ENCODE data around the gene CRABP2. TPM values are rescaled to one million over a fixed set of nuclear protein-coding genes. Genes with fewer than 3 reads are reported as not detected.

Gene CRABP2
- total and polyA plus RNA-seq, 2 experiments from 2014 or later = 45.9 to 137 TPM

GRCh38 chr1:156668801-156669637 is 36.4 kb downstream of the CRABP2 start:
- peak overlapping the region; percentile 25 for H3K27ac Mint-ChIP-seq
- H3K4me2 ChIP-seq = peak overlapping the region; percentile 77
- peak overlapping the region; percentile 40; the same call in 1 of the 2 replicates for H3K4me3 ChIP-seq
- H3K4me1 ChIP-seq (ENCODE audit: insufficient read depth) = peaks cover 70% of the 10 kb centered on the region
- DNase-seq (ENCODE audit: low spot score) (peak; percentile 71), ATAC-seq (peak; percentile 21)
- H3K27me3 ChIP-seq (ENCODE audit: insufficient read depth) = no peaks in the 10 kb centered on the region
- H3K27ac ChIP-seq (ENCODE audit: low read depth) = peak overlapping the region; percentile 87
- peak overlapping the region; percentile 28; the same call in 1 of the 3 replicates for H3K4me3 Mint-ChIP-seq
- no peak overlapping the region for H2AFZ ChIP-seq
- no peaks in the 10 kb centered on the region; the same call in 1 of the 2 replicates for H4K20me1 ChIP-seq (replicated peaks; ENCODE audit: insufficient read depth)
- H3K9me2 ChIP-seq (ENCODE audit: insufficient read depth) = peaks cover 12% of the 10 kb centered on the region
- TF ChIP-seq ZNF331 (CRISPR knock-in tag; IDR thresholded peaks at IDR 0.05; ENCODE audit: low read depth) (no peak), CTCF (conservative IDR thresholded peaks at IDR 0.05; ENCODE audit: low read depth in 2 of 2) (peak in 1 of 2 experiments; percentile 9; a peak in 1 of 4 replicates), POLR2AphosphoS5 (IDR thresholded peaks at IDR 0.05; ENCODE audit: low read depth) (peak; percentile 41)
- TF ChIP-seq, protein P1, sequence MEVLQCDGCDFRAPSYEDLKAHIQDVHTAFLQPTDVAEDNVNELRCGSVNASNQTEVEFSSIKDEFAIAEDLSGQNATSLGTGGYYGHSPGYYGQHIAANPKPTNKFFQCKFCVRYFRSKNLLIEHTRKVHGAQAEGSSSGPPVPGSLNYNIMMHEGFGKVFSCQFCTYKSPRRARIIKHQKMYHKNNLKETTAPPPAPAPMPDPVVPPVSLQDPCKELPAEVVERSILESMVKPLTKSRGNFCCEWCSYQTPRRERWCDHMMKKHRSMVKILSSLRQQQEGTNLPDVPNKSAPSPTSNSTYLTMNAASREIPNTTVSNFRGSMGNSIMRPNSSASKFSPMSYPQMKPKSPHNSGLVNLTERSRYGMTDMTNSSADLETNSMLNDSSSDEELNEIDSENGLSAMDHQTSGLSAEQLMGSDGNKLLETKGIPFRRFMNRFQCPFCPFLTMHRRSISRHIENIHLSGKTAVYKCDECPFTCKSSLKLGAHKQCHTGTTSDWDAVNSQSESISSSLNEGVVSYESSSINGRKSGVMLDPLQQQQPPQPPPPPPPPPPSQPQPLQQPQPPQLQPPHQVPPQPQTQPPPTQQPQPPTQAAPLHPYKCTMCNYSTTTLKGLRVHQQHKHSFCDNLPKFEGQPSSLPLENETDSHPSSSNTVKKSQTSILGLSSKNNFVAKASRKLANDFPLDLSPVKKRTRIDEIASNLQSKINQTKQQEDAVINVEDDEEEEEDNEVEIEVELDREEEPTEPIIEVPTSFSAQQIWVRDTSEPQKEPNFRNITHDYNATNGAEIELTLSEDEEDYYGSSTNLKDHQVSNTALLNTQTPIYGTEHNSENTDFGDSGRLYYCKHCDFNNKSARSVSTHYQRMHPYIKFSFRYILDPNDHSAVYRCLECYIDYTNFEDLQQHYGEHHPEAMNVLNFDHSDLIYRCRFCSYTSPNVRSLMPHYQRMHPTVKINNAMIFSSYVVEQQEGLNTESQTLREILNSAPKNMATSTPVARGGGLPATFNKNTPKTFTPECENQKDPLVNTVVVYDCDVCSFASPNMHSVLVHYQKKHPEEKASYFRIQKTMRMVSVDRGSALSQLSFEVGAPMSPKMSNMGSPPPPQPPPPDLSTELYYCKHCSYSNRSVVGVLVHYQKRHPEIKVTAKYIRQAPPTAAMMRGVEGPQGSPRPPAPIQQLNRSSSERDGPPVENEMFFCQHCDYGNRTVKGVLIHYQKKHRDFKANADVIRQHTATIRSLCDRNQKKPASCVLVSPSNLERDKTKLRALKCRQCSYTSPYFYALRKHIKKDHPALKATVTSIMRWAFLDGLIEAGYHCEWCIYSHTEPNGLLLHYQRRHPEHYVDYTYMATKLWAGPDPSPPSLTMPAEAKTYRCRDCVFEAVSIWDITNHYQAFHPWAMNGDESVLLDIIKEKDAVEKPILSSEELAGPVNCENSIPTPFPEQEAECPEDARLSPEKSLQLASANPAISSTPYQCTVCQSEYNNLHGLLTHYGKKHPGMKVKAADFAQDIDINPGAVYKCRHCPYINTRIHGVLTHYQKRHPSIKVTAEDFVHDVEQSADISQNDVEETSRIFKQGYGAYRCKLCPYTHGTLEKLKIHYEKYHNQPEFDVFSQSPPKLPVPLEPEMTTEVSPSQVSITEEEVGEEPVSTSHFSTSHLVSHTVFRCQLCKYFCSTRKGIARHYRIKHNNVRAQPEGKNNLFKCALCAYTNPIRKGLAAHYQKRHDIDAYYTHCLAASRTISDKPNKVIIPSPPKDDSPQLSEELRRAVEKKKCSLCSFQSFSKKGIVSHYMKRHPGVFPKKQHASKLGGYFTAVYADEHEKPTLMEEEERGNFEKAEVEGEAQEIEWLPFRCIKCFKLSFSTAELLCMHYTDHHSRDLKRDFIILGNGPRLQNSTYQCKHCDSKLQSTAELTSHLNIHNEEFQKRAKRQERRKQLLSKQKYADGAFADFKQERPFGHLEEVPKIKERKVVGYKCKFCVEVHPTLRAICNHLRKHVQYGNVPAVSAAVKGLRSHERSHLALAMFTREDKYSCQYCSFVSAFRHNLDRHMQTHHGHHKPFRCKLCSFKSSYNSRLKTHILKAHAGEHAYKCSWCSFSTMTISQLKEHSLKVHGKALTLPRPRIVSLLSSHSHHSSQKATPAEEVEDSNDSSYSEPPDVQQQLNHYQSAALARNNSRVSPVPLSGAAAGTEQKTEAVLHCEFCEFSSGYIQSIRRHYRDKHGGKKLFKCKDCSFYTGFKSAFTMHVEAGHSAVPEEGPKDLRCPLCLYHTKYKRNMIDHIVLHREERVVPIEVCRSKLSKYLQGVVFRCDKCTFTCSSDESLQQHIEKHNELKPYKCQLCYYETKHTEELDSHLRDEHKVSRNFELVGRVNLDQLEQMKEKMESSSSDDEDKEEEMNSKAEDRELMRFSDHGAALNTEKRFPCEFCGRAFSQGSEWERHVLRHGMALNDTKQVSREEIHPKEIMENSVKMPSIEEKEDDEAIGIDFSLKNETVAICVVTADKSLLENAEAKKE (CRISPR knock-in tag; IDR thresholded peaks at IDR 0.05) = no peak
- H3K4me1 Mint-ChIP-seq = peaks cover 86% of the 10 kb centered on the region
- H3K9me3 Mint-ChIP-seq = peaks cover 9% of the 10 kb centered on the region
- H3K79me2 ChIP-seq (replicated peaks; ENCODE audit: insufficient read depth) = peaks cover 22% of the 10 kb centered on the region; the same call in 1 of the 2 replicates
- H3K36me3 ChIP-seq (ENCODE audit: insufficient read depth) = peaks cover 19% of the 10 kb centered on the region
- H3K27me3 Mint-ChIP-seq (ENCODE audit: insufficient read depth, low read depth, poor library complexity) = peaks cover 23% of the 10 kb centered on the region
- H3K36me3 Mint-ChIP-seq (ENCODE audit: low read depth) = peaks cover 31% of the 10 kb centered on the region
- peaks cover 33% of the 10 kb centered on the region; the same call in 1 of the 2 replicates for H3F3A ChIP-seq (replicated peaks; ENCODE audit: low read depth)
